WI38 (cell line): ENCODE measurements around the gene DNAJB5.

Experiments used
- H3K4me3 ChIP-seq: 2 replicates; pipeline ENCODE4 v1.5.1; 2011; ENCODE audit warnings: low read depth, mild to moderate bottlenecking, control low read depth, low read length
- TF ChIP-seq, protein P1 (sequence below): IDR thresholded peaks from 2 replicates; pipeline ENCODE4 v1.5.1; 2012; ENCODE audit warnings: low read depth, mild to moderate bottlenecking, control low read depth, low read length

Gene DNAJB5

DNA sequence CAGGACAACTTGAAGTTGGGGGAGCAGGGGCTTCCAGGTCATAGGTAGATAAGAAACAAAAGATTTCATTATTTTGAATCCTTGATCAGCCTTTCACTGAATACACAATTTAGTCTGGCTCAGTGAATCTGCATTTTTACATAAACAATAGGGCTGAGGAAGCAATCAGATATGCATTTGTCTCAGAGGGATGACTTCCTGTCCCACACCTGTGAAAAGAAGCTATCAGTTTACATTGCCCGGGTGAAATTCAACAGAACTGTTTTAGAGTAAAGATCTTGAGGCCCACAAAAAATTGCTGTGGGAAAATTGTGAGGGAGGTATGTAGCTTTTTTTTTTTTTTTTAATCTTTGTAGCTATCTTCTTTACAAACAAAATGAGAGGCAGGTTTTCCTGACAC is 38.3 kb downstream of the DNAJB5 start:
- H3K4me3 ChIP-seq, result no peak overlapping the region
- TF ChIP-seq, protein P1, sequence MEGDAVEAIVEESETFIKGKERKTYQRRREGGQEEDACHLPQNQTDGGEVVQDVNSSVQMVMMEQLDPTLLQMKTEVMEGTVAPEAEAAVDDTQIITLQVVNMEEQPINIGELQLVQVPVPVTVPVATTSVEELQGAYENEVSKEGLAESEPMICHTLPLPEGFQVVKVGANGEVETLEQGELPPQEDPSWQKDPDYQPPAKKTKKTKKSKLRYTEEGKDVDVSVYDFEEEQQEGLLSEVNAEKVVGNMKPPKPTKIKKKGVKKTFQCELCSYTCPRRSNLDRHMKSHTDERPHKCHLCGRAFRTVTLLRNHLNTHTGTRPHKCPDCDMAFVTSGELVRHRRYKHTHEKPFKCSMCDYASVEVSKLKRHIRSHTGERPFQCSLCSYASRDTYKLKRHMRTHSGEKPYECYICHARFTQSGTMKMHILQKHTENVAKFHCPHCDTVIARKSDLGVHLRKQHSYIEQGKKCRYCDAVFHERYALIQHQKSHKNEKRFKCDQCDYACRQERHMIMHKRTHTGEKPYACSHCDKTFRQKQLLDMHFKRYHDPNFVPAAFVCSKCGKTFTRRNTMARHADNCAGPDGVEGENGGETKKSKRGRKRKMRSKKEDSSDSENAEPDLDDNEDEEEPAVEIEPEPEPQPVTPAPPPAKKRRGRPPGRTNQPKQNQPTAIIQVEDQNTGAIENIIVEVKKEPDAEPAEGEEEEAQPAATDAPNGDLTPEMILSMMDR, result no peak

DNA sequence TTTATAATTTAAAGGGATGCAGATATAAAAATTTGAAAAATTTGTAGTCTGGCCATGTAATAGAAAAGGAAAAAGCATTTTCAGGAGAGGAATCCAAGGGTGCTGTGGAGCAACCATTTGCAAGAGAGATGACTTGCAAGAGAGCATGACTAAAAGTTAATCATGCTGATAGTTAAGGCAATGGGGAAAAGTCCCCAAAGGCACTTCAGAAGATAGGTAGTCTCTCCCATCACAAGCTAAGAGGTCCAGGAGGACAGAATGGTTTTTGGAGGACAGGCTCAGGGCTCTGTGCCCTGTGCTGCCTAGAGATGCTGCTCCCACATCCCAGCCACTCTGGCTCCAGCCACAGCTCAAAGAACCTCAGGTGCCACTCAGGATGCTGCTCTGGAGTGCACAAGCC is 38.8 kb downstream of the DNAJB5 start:
- no peak overlapping the region for H3K4me3 ChIP-seq
- TF ChIP-seq, protein P1, result no peak

DNA sequence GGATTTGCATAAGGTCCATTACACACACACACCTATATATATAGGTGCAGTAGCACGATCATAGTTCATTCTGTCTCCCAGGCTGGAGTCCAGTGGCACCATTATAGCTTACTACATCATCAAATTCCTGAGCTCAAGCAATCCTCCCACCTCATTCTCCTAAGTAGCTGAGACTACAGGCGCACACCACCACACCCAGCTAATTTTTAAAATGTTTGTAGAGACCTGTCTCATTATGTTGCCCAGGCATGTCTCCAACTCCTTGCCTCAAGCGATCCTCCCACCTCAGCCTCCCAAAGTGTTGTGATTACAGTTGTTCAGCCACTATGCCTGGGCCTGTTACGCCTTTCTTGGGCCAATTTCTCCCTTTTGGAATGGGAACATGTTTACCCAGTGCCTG is 39.7 kb downstream of the DNAJB5 start:
- H3K4me3 ChIP-seq, result no peak overlapping the region
- TF ChIP-seq, protein P1, result no peak

DNA sequence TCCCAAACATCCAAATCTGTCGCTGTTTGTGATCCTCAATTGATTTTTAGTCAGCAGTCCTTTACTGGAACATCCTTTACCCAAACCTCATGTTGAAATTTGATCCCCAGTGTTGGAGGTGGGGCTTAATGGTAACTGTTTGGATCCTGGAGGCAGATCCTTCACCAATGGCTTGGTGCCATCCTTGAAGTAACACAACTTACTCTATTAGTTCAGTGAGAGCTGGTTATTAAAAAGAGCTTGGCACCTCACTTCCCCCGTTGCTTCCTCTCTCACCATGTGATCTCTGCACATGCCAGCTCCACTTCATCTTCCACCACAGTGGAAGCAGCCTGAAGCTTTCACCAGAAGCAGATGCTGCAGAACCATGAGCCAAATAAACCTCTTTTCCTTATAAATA is 40.3 kb downstream of the DNAJB5 start:
- TF ChIP-seq, protein P1, result no peak
- H3K4me3 ChIP-seq, result no peak overlapping the region

DNA sequence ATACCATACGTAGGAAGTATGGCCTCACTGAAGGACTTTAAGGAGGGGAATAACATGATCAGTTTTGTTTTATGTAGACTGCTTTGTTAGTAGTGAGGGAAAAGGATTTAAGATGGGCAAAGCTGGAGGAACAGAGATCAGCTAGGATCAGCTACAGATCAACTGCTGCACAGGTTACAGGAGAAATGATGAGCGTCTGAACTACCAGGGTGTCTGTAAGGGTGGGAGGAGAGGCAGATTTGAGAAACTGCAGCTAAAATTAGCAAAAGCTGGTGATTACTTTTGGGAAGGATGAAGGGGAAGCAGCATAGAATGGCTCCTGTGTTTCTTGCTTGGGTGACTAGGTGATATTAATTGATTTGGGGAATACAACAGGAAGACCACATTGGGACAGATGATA is 43.6 kb downstream of the DNAJB5 start:
- TF ChIP-seq, protein P1, result no peak
- no peak overlapping the region for H3K4me3 ChIP-seq

DNA sequence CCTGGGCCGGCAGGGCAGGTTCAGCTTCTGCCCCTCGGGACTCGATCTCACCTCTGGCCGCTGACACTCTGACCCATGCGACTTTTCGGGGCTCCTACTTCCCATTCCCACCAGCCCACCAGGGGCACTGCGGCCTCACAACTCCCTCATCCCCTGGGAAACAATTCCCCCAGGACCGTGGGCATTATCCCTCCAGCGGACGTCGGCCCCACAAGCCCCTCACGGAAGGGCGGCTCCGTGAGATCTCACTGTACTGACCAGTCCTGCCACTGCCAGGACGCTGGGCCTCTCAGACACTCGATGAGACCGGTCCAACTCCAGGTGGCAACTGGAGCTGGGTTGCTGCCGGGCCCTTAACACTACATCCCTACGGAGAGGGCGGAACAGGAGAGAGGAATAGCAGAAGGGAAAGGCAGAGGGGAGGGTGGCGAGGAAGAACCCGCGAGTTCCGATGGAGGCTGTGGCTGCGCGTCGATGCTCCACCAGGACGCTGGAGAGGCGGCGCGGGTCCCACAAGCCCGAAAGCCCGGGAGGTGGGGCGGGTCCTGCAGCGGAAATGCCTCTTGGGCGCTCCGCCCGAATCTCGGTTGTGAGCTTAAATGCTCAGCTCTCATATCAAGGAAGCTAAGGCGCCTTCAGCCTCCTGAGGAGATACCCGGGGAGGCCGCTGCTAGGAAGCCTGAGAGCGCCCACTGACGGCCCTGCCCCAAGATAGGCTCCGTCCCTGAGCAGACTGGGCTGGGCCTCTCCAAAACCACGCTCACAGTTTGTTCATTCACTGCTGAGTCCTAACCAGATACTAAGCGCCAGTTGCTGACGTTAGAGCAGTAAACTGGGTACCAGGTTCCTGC is 46.5 kb downstream of the DNAJB5 start:
- H3K4me3 ChIP-seq, result no peak overlapping the region
- TF ChIP-seq, protein P1, result no peak

DNA sequence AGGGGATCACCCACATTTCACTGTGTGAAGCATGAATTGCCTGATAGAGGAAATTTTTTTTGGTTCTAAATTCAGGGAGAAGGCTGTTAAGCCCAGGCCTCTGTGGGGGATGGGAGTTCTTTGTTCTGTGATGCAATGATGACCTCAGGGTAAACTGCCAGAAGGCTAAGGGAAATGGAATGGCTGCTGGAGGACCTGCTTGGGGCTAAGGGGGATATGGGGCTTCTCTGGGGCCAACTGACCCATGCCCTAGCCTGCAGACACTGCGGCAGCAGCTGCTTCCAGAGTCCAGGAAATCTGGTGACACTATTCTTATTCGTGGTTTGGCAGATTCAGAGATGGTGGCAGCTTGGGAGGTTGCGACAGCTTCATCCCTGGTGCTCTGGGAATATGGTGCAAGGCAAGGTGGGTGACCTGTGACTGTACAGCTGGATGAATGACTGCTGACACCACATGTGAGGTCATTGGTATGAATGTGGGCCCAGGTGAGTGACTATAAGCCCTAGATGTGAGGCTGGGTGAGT is 52.6 kb downstream of the DNAJB5 start:
- H3K4me3 ChIP-seq, result no peak overlapping the region
- TF ChIP-seq, protein P1, result no peak
